Stimulated activated CD4-positive, alpha-beta T cell treated with anti-CD3 and anti-CD28 coated beads, Interleukin-4, amount 100 ng/mL, for 4 hours (primary cell): ENCODE data around the gene ZNF763.
"Not testable (repeated sequence)": the region's sequence is repeated elsewhere in the genome, so short reads cannot be mapped to it uniquely, and the experiment has no call there.

Experiments used
- DNase-seq, 2 experiments: peaks; one replicate each; pipeline ENCODE4 v3.0.0-alpha.2; 2020

ZNF763 gene

DNA sequence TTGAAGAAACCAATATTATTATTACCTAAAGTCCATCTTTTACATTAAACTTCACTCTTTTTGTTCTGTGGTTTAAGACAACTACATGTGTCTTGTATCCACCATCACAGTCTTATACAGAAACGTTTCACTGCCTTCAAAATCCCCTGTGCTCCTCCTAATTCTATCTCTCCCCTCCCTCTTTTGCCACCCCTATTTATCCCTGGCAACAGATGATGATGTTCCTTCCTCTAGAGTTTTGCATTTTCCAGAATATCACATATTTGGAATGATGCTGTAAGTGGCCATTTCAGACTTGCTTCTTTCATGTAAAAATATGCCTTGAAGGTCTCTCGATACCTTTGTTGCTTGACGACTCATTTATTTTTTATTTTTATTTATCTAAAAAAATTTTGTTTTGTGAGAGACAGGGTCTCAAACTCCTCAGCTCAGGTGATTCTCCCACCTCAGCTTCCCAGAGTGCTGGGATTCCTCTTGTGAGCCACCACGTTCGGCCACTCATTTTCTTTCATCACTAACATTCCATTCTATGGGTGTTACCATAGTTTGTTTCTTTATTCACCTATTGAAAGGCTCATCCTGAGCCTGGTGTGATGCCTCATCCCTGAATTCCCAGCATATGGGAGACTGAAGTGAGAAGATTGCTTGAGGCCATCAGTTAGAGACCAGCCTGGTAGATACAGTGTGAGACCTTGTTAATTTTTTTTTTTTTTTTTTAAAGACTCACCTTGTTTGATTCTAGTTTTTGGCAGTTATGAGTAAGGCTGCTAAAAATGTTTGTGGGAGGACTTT lies 8.4 kb downstream of the ZNF763 start:
- no peak for DNase-seq

DNA sequence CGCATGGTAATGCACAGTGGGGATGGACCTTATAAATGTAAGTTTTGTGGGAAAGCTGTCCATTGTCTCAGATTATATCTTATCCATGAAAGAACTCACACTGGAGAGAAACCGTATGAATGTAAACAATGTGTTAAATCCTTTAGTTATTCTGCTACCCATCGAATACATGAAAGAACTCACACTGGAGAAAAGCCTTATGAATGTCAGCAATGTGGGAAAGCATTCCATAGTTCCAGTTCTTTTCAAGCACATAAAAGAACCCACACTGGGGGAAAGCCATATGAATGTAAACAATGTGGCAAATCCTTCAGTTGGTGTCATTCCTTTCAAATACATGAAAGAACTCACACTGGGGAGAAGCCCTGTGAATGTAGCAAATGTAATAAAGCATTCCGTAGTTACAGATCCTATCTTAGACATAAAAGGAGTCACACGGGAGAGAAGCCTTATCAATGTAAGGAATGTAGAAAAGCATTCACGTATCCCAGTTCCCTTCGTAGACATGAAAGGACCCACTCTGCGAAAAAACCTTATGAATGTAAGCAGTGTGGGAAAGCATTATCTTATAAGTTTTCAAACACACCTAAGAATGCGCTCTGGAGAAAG lies 13.8 kb downstream of the ZNF763 start:
- DNase-seq = no peak

- DNase-seq = no peak
These were observed 14.7 kb downstream of the ZNF763 start for GRCh38 chr19:11979527-11979926.

- DNase-seq = no peak
These were observed 17.7 kb downstream of the ZNF763 start for GRCh38 chr19:11982526-11982925.

GRCh38 chr19:11984986-11985385 lies 20.1 kb downstream of the ZNF763 start:
- DNase-seq = peak in 1 of 2 experiments; percentile 3

- DNase-seq = no peak
These were observed 21.9 kb downstream of the ZNF763 start for GRCh38 chr19:11986754-11987153.

- peak; percentile 90 to 92 for DNase-seq
These were observed 22.8 kb downstream of the ZNF763 start for GRCh38 chr19:11987405-11988281.

DNA sequence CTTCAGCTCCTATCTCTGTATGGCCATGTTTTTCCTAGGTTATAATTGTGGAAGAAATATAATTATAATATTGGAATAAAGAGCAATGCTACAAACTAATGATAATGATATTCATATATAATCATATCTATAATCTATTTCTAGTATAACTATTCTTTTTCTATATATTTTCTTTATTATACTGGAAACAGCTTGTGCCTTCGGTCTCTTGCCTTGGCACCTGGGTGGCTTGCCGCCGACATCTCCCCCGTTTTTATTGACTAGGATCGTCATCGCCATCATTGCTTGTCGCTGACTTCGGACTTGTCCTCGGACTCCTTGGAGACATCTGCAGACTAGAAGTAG lies 24.2 kb downstream of the ZNF763 start:
- DNase-seq = no peak

- not testable (repeated sequence) for DNase-seq
These were observed 27.1 kb downstream of the ZNF763 start for GRCh38 chr19:11991921-11992320.

GRCh38 chr19:11995174-11995573 lies 30.3 kb downstream of the ZNF763 start:
- DNase-seq = no peak

GRCh38 chr19:12000152-12000981 lies 35.5 kb downstream of the ZNF763 start:
- no peak for DNase-seq

GRCh38 chr19:12015015-12015752 lies 50.3 kb downstream of the ZNF763 start:
- DNase-seq = no peak

- DNase-seq = no peak
These were observed 50.9 kb downstream of the ZNF763 start for GRCh38 chr19:12015753-12016116.
